Stomach (tissue), 4 donors: ENCODE measurements around the gene USP6NL.

ENCODE experiments used
- CTCF ChIP-seq, 7 experiments: fragments of 450-650 bp in 4 of 7; fragments of 200-600 bp in 3 of 7; sonication (generic) in 3 of 7; IDR thresholded peaks; one replicate each; pipeline ENCODE4 v1.5.1; 2016 to 2019; ENCODE audit warnings: antibody characterized with exemption in 7 of 7, control low read depth in 2 of 7, mild to moderate bottlenecking in 1 of 7
- POLR2AphosphoS5 ChIP-seq, 3 donors: sonication (generic); formaldehyde crosslinking; IDR thresholded peaks; one replicate each; pipeline ENCODE4 v1.6.1; 2016; ENCODE audit warnings: antibody characterized with exemption in 3 of 3

DNA sequence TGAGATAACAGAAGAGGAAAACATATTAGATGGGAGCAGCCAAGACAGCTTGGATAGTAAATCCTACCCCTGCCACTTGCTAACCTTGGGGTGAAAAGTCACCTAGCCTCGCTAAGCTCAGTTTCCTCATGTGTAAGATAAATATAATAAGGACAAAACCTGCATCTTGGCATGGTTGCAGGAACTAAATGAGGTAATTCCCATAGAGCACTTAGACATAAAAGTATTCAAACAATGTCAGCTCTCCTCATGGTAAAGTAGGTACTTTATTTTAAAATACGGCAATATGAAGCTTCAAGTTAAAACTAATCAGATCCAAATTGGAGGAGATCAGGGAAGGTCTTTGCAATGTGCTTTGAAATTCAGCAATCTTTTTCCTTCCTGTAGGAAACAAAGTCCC is 113.1 kb downstream of the USP6NL start:
- TF ChIP-seq CTCF (IDR thresholded peaks at IDR 0.05) (no peak), POLR2AphosphoS5 (IDR thresholded peaks at IDR 0.05) (no peak)
